NCI-H510A treated with DMSO at 0.1 percent for 48 hours (cell line): Measurements from ENCODE around the gene SPRR1B.
"Not testable (repeated sequence)": the region's sequence is repeated elsewhere in the genome, so short reads cannot be mapped to it uniquely, and the experiment has no call there.

ENCODE experiments used
- DNase-seq: peaks from one replicate; lab custom pipeline; 2025; lab: John Stamatoyannopoulos, UW

SPRR1B gene

GRCh38 chr1:153040950-153041631, 10.1 kb downstream of the SPRR1B start, which contains the start of gene SPRR2D:
SPRR2D (minus strand) TSS chr1:153041120; CDS start chr1:153040346, 774 bp downstream.
- DNase-seq: no peak

GRCh38 chr1:153049211-153049610, 18.2 kb downstream of the SPRR1B start:
- DNase-seq: no peak

GRCh38 chr1:153056111-153056510, 25.1 kb downstream of the SPRR1B start:
- not testable (repeated sequence) for DNase-seq

- DNase-seq: no peak
Measured at GRCh38 chr1:153057375-153057774, 26.4 kb downstream of the SPRR1B start, which contains the start of gene SPRR2A. SPRR2A (minus strand) TSS chr1:153057512; CDS start chr1:153056735, 777 bp downstream.

DNA sequence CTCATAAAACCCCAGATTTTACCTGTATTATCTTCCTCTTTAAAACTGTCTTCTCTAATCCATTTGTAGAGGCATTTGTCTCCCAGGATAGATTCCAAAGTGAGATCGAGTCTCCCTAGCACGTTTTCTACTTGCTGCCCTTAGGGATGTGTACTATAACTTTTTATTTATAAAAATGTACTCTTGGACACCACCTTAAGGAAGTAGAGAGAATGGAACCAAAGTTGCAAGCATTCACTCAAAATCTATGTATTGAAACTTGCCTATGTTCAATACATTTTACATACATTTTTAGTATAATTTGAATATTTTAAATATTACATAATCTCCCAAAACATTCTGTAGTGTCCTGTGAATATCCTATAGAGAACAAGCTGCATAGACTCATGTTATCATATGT, 27.2 kb downstream of the SPRR1B start:
- no peak for DNase-seq

GRCh38 chr1:153058826-153059784, 28.1 kb downstream of the SPRR1B start:
- no peak for DNase-seq

DNA sequence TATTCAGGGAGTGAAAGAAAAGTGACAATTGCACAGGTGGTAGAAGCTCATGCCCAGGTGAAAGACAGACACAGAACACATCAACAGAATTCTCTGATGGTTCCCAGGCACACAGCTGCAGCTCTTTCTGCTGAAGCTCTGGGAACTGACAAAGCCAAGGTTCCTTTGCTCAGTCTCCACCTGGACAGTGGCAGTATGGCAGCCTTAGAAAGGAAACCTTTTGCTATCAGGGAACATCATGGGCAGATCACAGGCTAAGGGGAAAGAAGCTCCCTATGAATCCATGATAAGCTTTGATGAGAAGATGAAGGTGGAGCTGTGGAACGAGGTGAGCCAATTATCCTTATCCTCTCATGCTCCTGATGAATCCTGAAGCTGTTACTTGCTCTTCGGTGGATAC, 39.2 kb downstream of the SPRR1B start:
- DNase-seq: no peak

GRCh38 chr1:153071511-153071910, 40.5 kb downstream of the SPRR1B start, which contains the start of gene SPRR2B:
SPRR2B (minus strand) TSS chr1:153071611; CDS start chr1:153070839, 772 bp downstream.
- no peak for DNase-seq

- DNase-seq: no peak
Measured at GRCh38 chr1:153072806-153073726, 42.1 kb downstream of the SPRR1B start.

DNA sequence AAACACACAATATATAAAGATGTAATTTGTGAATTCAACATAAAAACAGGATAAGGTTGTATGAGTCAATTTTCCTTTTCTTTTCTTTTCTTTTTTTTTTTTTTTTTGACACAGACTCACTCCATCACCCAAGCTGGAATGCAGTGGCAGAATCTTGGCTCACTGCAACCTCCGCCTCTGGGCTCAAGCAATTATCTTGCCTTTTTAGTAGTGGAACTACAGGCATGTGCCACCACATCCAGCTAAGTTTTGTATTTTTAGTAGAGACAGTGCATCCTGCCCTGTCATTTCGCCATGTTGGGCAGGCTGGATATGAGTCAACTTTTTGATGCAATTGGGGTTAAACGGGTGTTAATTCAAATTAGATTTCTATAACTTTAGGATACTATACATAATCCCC, 50.7 kb downstream of the SPRR1B start:
- DNase-seq: no peak
